Keratinocyte (primary cell): ENCODE data around the gene UCN2. TPM values are rescaled to one million over a fixed set of nuclear protein-coding genes. Genes with fewer than 3 reads are reported as not detected.
A peak's percentile ranks its signal among the peaks of the same experiment; 100 is the strongest.

Source experiments
- DNase-seq: peaks from one replicate; pipeline ENCODE4 v3.0.0-alpha.2; 2011; ENCODE audit warnings: low read depth, missing footprints, low spot score
- FAIRE-seq: peaks from 2 replicates; lab custom pipeline; 2011; peaks lifted over from hg19 to GRCh38; lab: Jason Lieb, UNC
- H2AFZ ChIP-seq: 2 replicates; pipeline ENCODE4 v1.6.0; 2012; ENCODE audit warnings: low read length, control low read depth, inconsistent platforms; ENCODE audit not compliant: control insufficient read depth
- H3K27ac ChIP-seq: 2 replicates; pipeline ENCODE4 v1.5.1; 2011; ENCODE audit warnings: low read length; ENCODE audit not compliant: control insufficient read depth, insufficient read depth
- H3K27me3 ChIP-seq: 3 replicates; pipeline ENCODE4 v1.6.0; 2011; ENCODE audit warnings: low read length; ENCODE audit not compliant: control insufficient read depth, insufficient read depth; ENCODE audit errors: extremely low read depth
- H3K36me3 ChIP-seq, 2 experiments: 2 replicates in 1 of 2; 3 replicates in 1 of 2; pipeline ENCODE4 v1.5.1; 2011; ENCODE audit warnings: low read length in 2 of 2, mild to moderate bottlenecking in 1 of 2; ENCODE audit not compliant: control insufficient read depth in 2 of 2, insufficient read depth in 2 of 2; ENCODE audit errors: extremely low read depth in 1 of 2
- H3K4me1 ChIP-seq: 3 replicates; pipeline ENCODE4 v1.5.1; 2011; ENCODE audit warnings: low read length; ENCODE audit not compliant: control insufficient read depth, insufficient read depth; ENCODE audit errors: extremely low read depth
- H3K4me2 ChIP-seq: 3 replicates; pipeline ENCODE4 v1.6.0; 2011; ENCODE audit warnings: low read depth, low read length; ENCODE audit not compliant: control insufficient read depth, insufficient read depth; ENCODE audit errors: extremely low read depth
- H3K4me3 ChIP-seq, 3 experiments: fragments of 200-600 bp in 1 of 3; sonication (generic) in 1 of 3; 2 replicates in 2 of 3; 3 replicates in 1 of 3; pipeline ENCODE4 v1.5.1; 2011 to 2016; ENCODE audit warnings: low read length in 3 of 3, mild to moderate bottlenecking in 3 of 3, control low read depth in 2 of 3, inconsistent platforms in 1 of 3, low read depth in 1 of 3, mixed read lengths in 1 of 3, mixed run types in 1 of 3, moderate library complexity in 1 of 3; ENCODE audit not compliant: control insufficient read depth in 2 of 3, insufficient read depth in 2 of 3; ENCODE audit errors: extremely low read depth in 1 of 3
- H3K79me2 ChIP-seq: 2 replicates; pipeline ENCODE4 v1.6.0; 2012; ENCODE audit warnings: low read length; ENCODE audit not compliant: control insufficient read depth, insufficient read depth
- H3K9ac ChIP-seq: 3 replicates; pipeline ENCODE4 v1.6.0; 2011; ENCODE audit warnings: low read length; ENCODE audit not compliant: control insufficient read depth, insufficient read depth; ENCODE audit errors: extremely low read depth
- H3K9me1 ChIP-seq: 3 replicates; pipeline ENCODE4 v1.6.0; 2011; ENCODE audit warnings: low read length; ENCODE audit not compliant: control insufficient read depth, insufficient read depth; ENCODE audit errors: extremely low read depth
- H3K9me3 ChIP-seq: 2 replicates; pipeline ENCODE4 v1.5.1; 2012; ENCODE audit warnings: low read depth, low read length; ENCODE audit not compliant: control insufficient read depth
- H4K20me1 ChIP-seq: 3 replicates; pipeline ENCODE4 v1.6.0; 2011; ENCODE audit warnings: low read length; ENCODE audit not compliant: control insufficient read depth, insufficient read depth; ENCODE audit errors: extremely low read depth
- CTCF ChIP-seq, 3 experiments: IDR thresholded peaks in 1 of 3; conservative IDR thresholded peaks in 1 of 3; optimal IDR thresholded peaks in 1 of 3; 2 replicates in 2 of 3; 3 replicates in 1 of 3; pipeline versions ENCODE3 to v1.5.1; 2011; ENCODE audit warnings: low read length in 3 of 3, mild to moderate bottlenecking in 3 of 3, moderate library complexity in 2 of 3, control low read depth in 1 of 3, inconsistent platforms in 1 of 3; ENCODE audit not compliant: insufficient read depth in 2 of 3; ENCODE audit errors: extremely low read depth in 1 of 3
- EZH2 ChIP-seq: IDR thresholded peaks from one replicate; pipeline ENCODE4 v1.6.1; 2012; ENCODE audit warnings: inconsistent platforms, mild to moderate bottlenecking, low read length, moderate library complexity
- dilution Hi-C: fragments of 300-500 bp; cut with MboI; formaldehyde crosslinking; loops from one replicate; pipeline ENCODE4 v1.7.0; 2020; ENCODE audit warnings: low sequenced_read_pairs; ENCODE audit not compliant: extremely low pct_ligation_motif_present
- polyA plus RNA-seq, 5 experiments: library from polyadenylated mRNA; depleted of rRNA in 3 of 5; stranded (reverse) in 3 of 5; stranded (forward) in 1 of 5; unstranded in 1 of 5; fragments of >200 nt; gene quantifications; 1 replicate in 1 of 5; 2 replicates in 3 of 5; 3 replicates in 1 of 5; pipeline versions ENCODE4 v1.2.1 to v1.2.3, GENCODE V29; 2011 to 2012; ENCODE audit warnings: missing spikeins in 2 of 5, low read depth in 1 of 5, low replicate concordance in 1 of 5

Gene UCN2
- polyA plus RNA-seq, 1 donor (not counting 4 experiments of a cell fraction or from before 2014, with no cell fraction given) = 5.7 TPM

- Histone ChIP-seq H4K20me1 (no peaks in the 10 kb centered on the region), H2AFZ (no peak overlapping the region), H3K4me1 (no peaks in the 10 kb centered on the region), H3K79me2 (no peaks in the 10 kb centered on the region), H3K27me3 (no peaks in the 10 kb centered on the region), H3K36me3 (peaks cover 25 to 35% of the 10 kb centered on the region in 2 experiments), H3K27ac (no peak overlapping the region), H3K4me2 (no peak overlapping the region), H3K9me1 (no peaks in the 10 kb centered on the region), H3K4me3 (no peak overlapping the region), H3K9ac (no peak overlapping the region), H3K9me3 (no peaks in the 10 kb centered on the region)
- peak; percentile 73 for FAIRE-seq
- dilution Hi-C loops = no loop called here
- peak; percentile 95 to 96 (median 96) for TF ChIP-seq CTCF (optimal IDR thresholded peaks at IDR 0.05 in 1 of 3, IDR thresholded peaks at IDR 0.05 in 1 of 3, conservative IDR thresholded peaks at IDR 0.05 in 1 of 3; ENCODE audit: extremely low read depth in 1 of 3, insufficient read depth in 2 of 3, low read length in 3 of 3)
- TF ChIP-seq EZH2 = no peak
- no peak for DNase-seq
Observed at GRCh38 chr3:48548729-48549705, 14.6 kb downstream of the UCN2 start.

- dilution Hi-C loops = no loop called here
- FAIRE-seq = no peak
- Histone ChIP-seq H4K20me1 (no peaks in the 10 kb centered on the region), H3K4me3 (no peak overlapping the region), H3K36me3 (peaks cover 26 to 30% of the 10 kb centered on the region in 2 experiments), H3K4me2 (no peak overlapping the region), H2AFZ (no peak overlapping the region), H3K27me3 (no peaks in the 10 kb centered on the region), H3K9me3 (no peaks in the 10 kb centered on the region), H3K79me2 (no peaks in the 10 kb centered on the region), H3K9me1 (no peaks in the 10 kb centered on the region), H3K4me1 (no peaks in the 10 kb centered on the region), H3K9ac (no peak overlapping the region), H3K27ac (no peak overlapping the region)
- TF ChIP-seq EZH2 = no peak
- TF ChIP-seq CTCF (optimal IDR thresholded peaks at IDR 0.05 in 1 of 3, IDR thresholded peaks at IDR 0.05 in 1 of 3, conservative IDR thresholded peaks at IDR 0.05 in 1 of 3; ENCODE audit: extremely low read depth in 1 of 3, insufficient read depth in 2 of 3, low read length in 3 of 3) = no peak
- DNase-seq = no peak
Observed at GRCh38 chr3:48548126-48548525, 15.5 kb downstream of the UCN2 start.
